ENCODE measurements around the gene COG2.

- TF ChIP-seq SIN3A (IDR thresholded peaks at IDR 0.05; ENCODE audit: borderline replicate concordance, insufficient read depth, low read length) = no peak
- TF ChIP-seq, protein P1, sequence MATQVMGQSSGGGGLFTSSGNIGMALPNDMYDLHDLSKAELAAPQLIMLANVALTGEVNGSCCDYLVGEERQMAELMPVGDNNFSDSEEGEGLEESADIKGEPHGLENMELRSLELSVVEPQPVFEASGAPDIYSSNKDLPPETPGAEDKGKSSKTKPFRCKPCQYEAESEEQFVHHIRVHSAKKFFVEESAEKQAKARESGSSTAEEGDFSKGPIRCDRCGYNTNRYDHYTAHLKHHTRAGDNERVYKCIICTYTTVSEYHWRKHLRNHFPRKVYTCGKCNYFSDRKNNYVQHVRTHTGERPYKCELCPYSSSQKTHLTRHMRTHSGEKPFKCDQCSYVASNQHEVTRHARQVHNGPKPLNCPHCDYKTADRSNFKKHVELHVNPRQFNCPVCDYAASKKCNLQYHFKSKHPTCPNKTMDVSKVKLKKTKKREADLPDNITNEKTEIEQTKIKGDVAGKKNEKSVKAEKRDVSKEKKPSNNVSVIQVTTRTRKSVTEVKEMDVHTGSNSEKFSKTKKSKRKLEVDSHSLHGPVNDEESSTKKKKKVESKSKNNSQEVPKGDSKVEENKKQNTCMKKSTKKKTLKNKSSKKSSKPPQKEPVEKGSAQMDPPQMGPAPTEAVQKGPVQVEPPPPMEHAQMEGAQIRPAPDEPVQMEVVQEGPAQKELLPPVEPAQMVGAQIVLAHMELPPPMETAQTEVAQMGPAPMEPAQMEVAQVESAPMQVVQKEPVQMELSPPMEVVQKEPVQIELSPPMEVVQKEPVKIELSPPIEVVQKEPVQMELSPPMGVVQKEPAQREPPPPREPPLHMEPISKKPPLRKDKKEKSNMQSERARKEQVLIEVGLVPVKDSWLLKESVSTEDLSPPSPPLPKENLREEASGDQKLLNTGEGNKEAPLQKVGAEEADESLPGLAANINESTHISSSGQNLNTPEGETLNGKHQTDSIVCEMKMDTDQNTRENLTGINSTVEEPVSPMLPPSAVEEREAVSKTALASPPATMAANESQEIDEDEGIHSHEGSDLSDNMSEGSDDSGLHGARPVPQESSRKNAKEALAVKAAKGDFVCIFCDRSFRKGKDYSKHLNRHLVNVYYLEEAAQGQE (IDR thresholded peaks at IDR 0.05; ENCODE audit: insufficient read depth in 1 of 2, low read depth in 2 of 2, low read length in 2 of 2) = no peak
- no peak for TF ChIP-seq POLR2AphosphoS5 (IDR thresholded peaks at IDR 0.05; ENCODE audit: low read depth, low read length)
These were observed 42.2 kb upstream of the COG2 start for GRCh38 chr1:230599926-230600656.
